Body of pancreas (tissue), 4 donors: ENCODE results near the gene POLR3C. TPM values are rescaled to one million over a fixed set of nuclear protein-coding genes. Genes with fewer than 3 reads are reported as not detected.
A peak's percentile ranks its signal among the peaks of the same experiment; 100 is the strongest.

Experiments
- ATAC-seq: fragments of 150-250 bp; one replicate; pipeline ENCODE4 v1.9.1; 2016
- DNase-seq, 4 donors: peaks; one replicate each; pipeline ENCODE4 v3.0.0-alpha.2; 2019
- H3K27ac ChIP-seq, 4 donors: fragments of 200-600 bp; sonication (generic); 1 replicate in 3 of 4; 2 replicates in 1 of 4; pipeline versions ENCODE4 v1.5.1 to v1.6.1; 2016 to 2019; ENCODE audit warnings: mild to moderate bottlenecking in 1 of 4, mixed read lengths in 1 of 4, moderate library complexity in 1 of 4
- H3K27me3 ChIP-seq, 2 donors: fragments of 200-600 bp; sonication (generic); one replicate each; pipeline ENCODE4 v1.6.0; 2016; ENCODE audit warnings: mild to moderate bottlenecking in 1 of 2
- H3K36me3 ChIP-seq, 2 donors: fragments of 200-600 bp; sonication (generic); replicated peaks in 1 of 2; 2 replicates each; pipeline ENCODE4 v1.5.1; 2016; ENCODE audit warnings: low read depth in 2 of 2; ENCODE audit not compliant: insufficient read depth in 1 of 2
- H3K4me1 ChIP-seq: fragments of 200-600 bp; sonication (generic); one replicate; pipeline ENCODE4 v1.6.0; 2016
- H3K4me3 ChIP-seq, 2 donors: fragments of 200-600 bp; sonication (generic); 1 replicate in 1 of 2; 2 replicates in 1 of 2; pipeline ENCODE4 v1.5.1; 2016 to 2019
- H3K9me3 ChIP-seq, 3 donors: fragments of 200-600 bp; sonication (generic); 1 replicate in 2 of 3; 2 replicates in 1 of 3; pipeline ENCODE4 v1.5.1; 2016
- CTCF ChIP-seq, 7 experiments: fragments of 450-650 bp in 4 of 7; fragments of 200-600 bp in 3 of 7; sonication (generic) in 3 of 7; IDR thresholded peaks; one replicate each; pipeline ENCODE4 v1.5.1; 2016 to 2019; ENCODE audit warnings: antibody characterized with exemption in 7 of 7
- POLR2A ChIP-seq, 3 donors: fragments of 450-650 bp; IDR thresholded peaks; one replicate each; pipeline ENCODE4 v1.6.1; 2016; ENCODE audit warnings: antibody characterized with exemption in 3 of 3, mild to moderate bottlenecking in 2 of 3
- WGBS, 2 donors: methylation state at CpG; one replicate each; pipeline ENCODE4 v1.1.5; 2017; 5-methylcytosine and 5-hydroxymethylcytosine counted together
- intact Hi-C: fragments of 100-400 bp; cut with DNase I; formaldehyde crosslinking; loops from one replicate; pipeline ENCODE4 v1.15.1; 2023
- total RNA-seq, 2 donors: library from RNA; depleted of rRNA; stranded (reverse); fragments of >200 nt; gene quantifications; one replicate each; pipeline ENCODE4 v1.1.0, GENCODE V29; 2016

POLR3C gene
- total RNA-seq, 2 donors from 2014 or later, result 15.6 to 31.6 TPM

- Histone ChIP-seq H3K36me3 (peaks cover 0 to 13% of the 10 kb centered on the region in 2 donors), H3K27me3 (no peaks in the 10 kb centered on the region), H3K4me1 (peaks cover 18% of the 10 kb centered on the region), H3K27ac (peak overlapping the region in 1 of 4 donors; percentile 50), H3K4me3 (no peak overlapping the region), H3K9me3 (no peaks in the 10 kb centered on the region)
- intact Hi-C loops, result no loop called here
- WGBS, 2 donors, result 69 to 73% methylated on average over 3 of the region's 3 CpGs
- TF ChIP-seq CTCF (IDR thresholded peaks at IDR 0.05), result peak; percentile 22 to 72 (median 52)
- no peak for TF ChIP-seq POLR2A (IDR thresholded peaks at IDR 0.05)
- ATAC-seq, result peak; percentile 41
- peak in 1 of 4 donors; percentile 32 for DNase-seq
Measured at GRCh38 chr1:145846201-145846612, 22.2 kb downstream of the POLR3C start.

- Histone ChIP-seq H3K4me1 (peaks cover 18% of the 10 kb centered on the region), H3K4me3 (no peak overlapping the region), H3K9me3 (no peaks in the 10 kb centered on the region), H3K27me3 (no peaks in the 10 kb centered on the region), H3K27ac (no peak overlapping the region), H3K36me3 (peaks cover 0 to 6% of the 10 kb centered on the region in 2 donors)
- 68 to 79% methylated on average over 3 of the region's 3 CpGs for WGBS, 2 donors
- ATAC-seq (no peak), DNase-seq (no peak)
- intact Hi-C loops, result no loop called here
- TF ChIP-seq CTCF (IDR thresholded peaks at IDR 0.05) (no peak), POLR2A (IDR thresholded peaks at IDR 0.05) (no peak)
Measured at GRCh38 chr1:145847827-145848226, 23.8 kb downstream of the POLR3C start.

- intact Hi-C loops, result loop anchor here (5.0 kb wide), 1 partner anchor 168 kb away; no protein-coding TSS in a partner anchor
- Histone ChIP-seq H3K4me3 (no peak overlapping the region), H3K27me3 (no peaks in the 10 kb centered on the region), H3K36me3 (peaks cover 0 to 6% of the 10 kb centered on the region in 2 donors), H3K9me3 (no peaks in the 10 kb centered on the region), H3K4me1 (peaks cover 18% of the 10 kb centered on the region), H3K27ac (no peak overlapping the region)
- WGBS, 2 donors, result 77 to 81% methylated on average over 14 to 15 of the region's 15 CpGs
- DNase-seq (no peak), ATAC-seq (no peak)
- TF ChIP-seq POLR2A (IDR thresholded peaks at IDR 0.05) (no peak), CTCF (IDR thresholded peaks at IDR 0.05) (no peak)
Measured at GRCh38 chr1:145849356-145850160, 25.6 kb downstream of the POLR3C start.

GRCh38 chr1:145855426-145855948 is 31.5 kb downstream of the POLR3C start:
- TF ChIP-seq CTCF (IDR thresholded peaks at IDR 0.05), result peak in 1 of 7 experiments; percentile 10
- TF ChIP-seq POLR2A (IDR thresholded peaks at IDR 0.05), result no peak
- intact Hi-C loops, result no loop called here
- H3K4me3 ChIP-seq, result no peak overlapping the region
- no peak for DNase-seq
- peaks cover 0 to 12% of the 10 kb centered on the region in 2 donors for H3K36me3 ChIP-seq
- no peak for ATAC-seq
- WGBS, 2 donors, result 70 to 78% methylated on average over 7 of the region's 7 CpGs
- H3K27me3 ChIP-seq, result no peaks in the 10 kb centered on the region
- H3K27ac ChIP-seq, result no peak overlapping the region
- no peaks in the 10 kb centered on the region for H3K9me3 ChIP-seq
- peaks cover 21% of the 10 kb centered on the region for H3K4me1 ChIP-seq
